H1 (cell line): ENCODE measurements around the gene CBLN1. TPM values are rescaled to one million over a fixed set of nuclear protein-coding genes. Genes with fewer than 3 reads are reported as not detected.

Source experiments
- BCL11A ChIP-seq, 2 experiments: IDR thresholded peaks; one replicate each; pipeline ENCODE4 v1.6.1; 2011; ENCODE audit warnings: low read depth in 2 of 2, low read length in 2 of 2, mild to moderate bottlenecking in 2 of 2
- CREB1 ChIP-seq: IDR thresholded peaks from 2 replicates; pipeline ENCODE4 v1.6.1; 2012; ENCODE audit warnings: inconsistent platforms
- HDAC2 ChIP-seq, 2 experiments: fragments of 300-600 bp in 1 of 2; sonication (generic) in 1 of 2; IDR thresholded peaks; 2 replicates each; pipeline ENCODE4 v1.6.1; 2011 to 2012; ENCODE audit warnings: low read depth in 2 of 2, low read length in 2 of 2, mild to moderate bottlenecking in 2 of 2, moderate library complexity in 2 of 2, borderline replicate concordance in 1 of 2, inconsistent platforms in 1 of 2
- MAFK ChIP-seq: IDR thresholded peaks from 2 replicates; pipeline ENCODE4 v1.6.1; 2012; ENCODE audit warnings: low read depth, mild to moderate bottlenecking, improper control_type of control experiment, low read length
- SP2 ChIP-seq: IDR thresholded peaks from 2 replicates; pipeline ENCODE4 v1.6.1; 2012; ENCODE audit warnings: mild to moderate bottlenecking, low read length, inconsistent platforms
- SP4 ChIP-seq: IDR thresholded peaks from 2 replicates; pipeline ENCODE4 v1.6.1; 2012; ENCODE audit warnings: low read length, inconsistent platforms
- SRF ChIP-seq: IDR thresholded peaks from 2 replicates; pipeline ENCODE4 v1.6.1; 2011; ENCODE audit warnings: mild to moderate bottlenecking, low read depth, low read length, moderate library complexity
- polyA plus RNA-seq, 7 experiments: library from polyadenylated mRNA; depleted of rRNA in 3 of 7; stranded (reverse) in 5 of 7; unstranded in 2 of 7; fragments of >200 nt in 5 of 7; fragments of 200-250 nt in 2 of 7; gene quantifications; 1 replicate in 5 of 7; 2 replicates in 1 of 7; 4 replicates in 1 of 7; pipeline versions ENCODE4 v1.2.1 to v1.2.3, GENCODE V29; 2011 to 2013; ENCODE audit warnings: missing spikeins in 2 of 7, mixed read lengths in 2 of 7
- total RNA-seq: library from RNA; stranded (reverse); fragmentation: NEBNext Ultra II Directional; extraction: Animal tissue kit (Norgen Biotek cat#: 25700); gene quantifications from 2 replicates; pipeline ENCODE4 v1.2.1, GENCODE V29; 2021
- TF ChIP-seq, protein P1 (sequence below): fragments of 300-600 bp; sonication (generic); IDR thresholded peaks from 2 replicates; pipeline ENCODE4 v1.7.1; 2012; ENCODE audit warnings: low read length, moderate library complexity, mild to moderate bottlenecking, inconsistent platforms; ENCODE audit not compliant: insufficient replicate concordance

Gene CBLN1
- total and polyA plus RNA-seq, 2 of the 8 experiments (the other 6 are each of a cell fraction or from before 2014, with no cell fraction given): 0.97 to 7.1 TPM

DNA sequence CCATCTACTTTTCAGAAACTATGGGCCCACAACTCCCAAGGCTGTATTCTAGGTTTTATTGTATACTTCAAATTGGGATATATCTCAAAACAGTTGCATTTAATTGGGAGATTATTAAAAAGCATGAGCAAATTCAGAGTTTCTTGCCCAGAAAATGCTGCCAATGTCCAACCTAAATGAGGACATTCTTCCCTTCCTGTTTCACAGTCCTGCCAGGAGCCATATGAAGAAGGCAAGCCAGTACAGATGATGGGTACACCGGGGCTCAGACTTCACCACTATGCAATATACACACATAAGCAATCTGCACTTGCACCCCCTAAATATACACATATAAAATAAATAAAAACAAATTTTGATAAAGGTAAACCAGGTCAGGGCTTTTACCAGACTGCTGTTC lies 34.0 kb upstream of the CBLN1 start (continued):
- TF ChIP-seq, protein P1, sequence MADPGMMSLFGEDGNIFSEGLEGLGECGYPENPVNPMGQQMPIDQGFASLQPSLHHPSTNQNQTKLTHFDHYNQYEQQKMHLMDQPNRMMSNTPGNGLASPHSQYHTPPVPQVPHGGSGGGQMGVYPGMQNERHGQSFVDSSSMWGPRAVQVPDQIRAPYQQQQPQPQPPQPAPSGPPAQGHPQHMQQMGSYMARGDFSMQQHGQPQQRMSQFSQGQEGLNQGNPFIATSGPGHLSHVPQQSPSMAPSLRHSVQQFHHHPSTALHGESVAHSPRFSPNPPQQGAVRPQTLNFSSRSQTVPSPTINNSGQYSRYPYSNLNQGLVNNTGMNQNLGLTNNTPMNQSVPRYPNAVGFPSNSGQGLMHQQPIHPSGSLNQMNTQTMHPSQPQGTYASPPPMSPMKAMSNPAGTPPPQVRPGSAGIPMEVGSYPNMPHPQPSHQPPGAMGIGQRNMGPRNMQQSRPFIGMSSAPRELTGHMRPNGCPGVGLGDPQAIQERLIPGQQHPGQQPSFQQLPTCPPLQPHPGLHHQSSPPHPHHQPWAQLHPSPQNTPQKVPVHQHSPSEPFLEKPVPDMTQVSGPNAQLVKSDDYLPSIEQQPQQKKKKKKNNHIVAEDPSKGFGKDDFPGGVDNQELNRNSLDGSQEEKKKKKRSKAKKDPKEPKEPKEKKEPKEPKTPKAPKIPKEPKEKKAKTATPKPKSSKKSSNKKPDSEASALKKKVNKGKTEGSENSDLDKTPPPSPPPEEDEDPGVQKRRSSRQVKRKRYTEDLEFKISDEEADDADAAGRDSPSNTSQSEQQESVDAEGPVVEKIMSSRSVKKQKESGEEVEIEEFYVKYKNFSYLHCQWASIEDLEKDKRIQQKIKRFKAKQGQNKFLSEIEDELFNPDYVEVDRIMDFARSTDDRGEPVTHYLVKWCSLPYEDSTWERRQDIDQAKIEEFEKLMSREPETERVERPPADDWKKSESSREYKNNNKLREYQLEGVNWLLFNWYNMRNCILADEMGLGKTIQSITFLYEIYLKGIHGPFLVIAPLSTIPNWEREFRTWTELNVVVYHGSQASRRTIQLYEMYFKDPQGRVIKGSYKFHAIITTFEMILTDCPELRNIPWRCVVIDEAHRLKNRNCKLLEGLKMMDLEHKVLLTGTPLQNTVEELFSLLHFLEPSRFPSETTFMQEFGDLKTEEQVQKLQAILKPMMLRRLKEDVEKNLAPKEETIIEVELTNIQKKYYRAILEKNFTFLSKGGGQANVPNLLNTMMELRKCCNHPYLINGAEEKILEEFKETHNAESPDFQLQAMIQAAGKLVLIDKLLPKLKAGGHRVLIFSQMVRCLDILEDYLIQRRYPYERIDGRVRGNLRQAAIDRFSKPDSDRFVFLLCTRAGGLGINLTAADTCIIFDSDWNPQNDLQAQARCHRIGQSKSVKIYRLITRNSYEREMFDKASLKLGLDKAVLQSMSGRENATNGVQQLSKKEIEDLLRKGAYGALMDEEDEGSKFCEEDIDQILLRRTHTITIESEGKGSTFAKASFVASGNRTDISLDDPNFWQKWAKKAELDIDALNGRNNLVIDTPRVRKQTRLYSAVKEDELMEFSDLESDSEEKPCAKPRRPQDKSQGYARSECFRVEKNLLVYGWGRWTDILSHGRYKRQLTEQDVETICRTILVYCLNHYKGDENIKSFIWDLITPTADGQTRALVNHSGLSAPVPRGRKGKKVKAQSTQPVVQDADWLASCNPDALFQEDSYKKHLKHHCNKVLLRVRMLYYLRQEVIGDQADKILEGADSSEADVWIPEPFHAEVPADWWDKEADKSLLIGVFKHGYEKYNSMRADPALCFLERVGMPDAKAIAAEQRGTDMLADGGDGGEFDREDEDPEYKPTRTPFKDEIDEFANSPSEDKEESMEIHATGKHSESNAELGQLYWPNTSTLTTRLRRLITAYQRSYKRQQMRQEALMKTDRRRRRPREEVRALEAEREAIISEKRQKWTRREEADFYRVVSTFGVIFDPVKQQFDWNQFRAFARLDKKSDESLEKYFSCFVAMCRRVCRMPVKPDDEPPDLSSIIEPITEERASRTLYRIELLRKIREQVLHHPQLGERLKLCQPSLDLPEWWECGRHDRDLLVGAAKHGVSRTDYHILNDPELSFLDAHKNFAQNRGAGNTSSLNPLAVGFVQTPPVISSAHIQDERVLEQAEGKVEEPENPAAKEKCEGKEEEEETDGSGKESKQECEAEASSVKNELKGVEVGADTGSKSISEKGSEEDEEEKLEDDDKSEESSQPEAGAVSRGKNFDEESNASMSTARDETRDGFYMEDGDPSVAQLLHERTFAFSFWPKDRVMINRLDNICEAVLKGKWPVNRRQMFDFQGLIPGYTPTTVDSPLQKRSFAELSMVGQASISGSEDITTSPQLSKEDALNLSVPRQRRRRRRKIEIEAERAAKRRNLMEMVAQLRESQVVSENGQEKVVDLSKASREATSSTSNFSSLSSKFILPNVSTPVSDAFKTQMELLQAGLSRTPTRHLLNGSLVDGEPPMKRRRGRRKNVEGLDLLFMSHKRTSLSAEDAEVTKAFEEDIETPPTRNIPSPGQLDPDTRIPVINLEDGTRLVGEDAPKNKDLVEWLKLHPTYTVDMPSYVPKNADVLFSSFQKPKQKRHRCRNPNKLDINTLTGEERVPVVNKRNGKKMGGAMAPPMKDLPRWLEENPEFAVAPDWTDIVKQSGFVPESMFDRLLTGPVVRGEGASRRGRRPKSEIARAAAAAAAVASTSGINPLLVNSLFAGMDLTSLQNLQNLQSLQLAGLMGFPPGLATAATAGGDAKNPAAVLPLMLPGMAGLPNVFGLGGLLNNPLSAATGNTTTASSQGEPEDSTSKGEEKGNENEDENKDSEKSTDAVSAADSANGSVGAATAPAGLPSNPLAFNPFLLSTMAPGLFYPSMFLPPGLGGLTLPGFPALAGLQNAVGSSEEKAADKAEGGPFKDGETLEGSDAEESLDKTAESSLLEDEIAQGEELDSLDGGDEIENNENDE: no peak
- no peak for TF ChIP-seq SP4
- TF ChIP-seq MAFK: no peak
- no peak for TF ChIP-seq SP2
- TF ChIP-seq HDAC2 (IDR thresholded peaks at IDR 0.05; ENCODE audit: borderline replicate concordance in 1 of 2, low read depth in 2 of 2, low read length in 2 of 2): no peak
- TF ChIP-seq BCL11A (IDR thresholded peaks at IDR 0.05; ENCODE audit: low read depth in 2 of 2, low read length in 2 of 2): no peak
- no peak for TF ChIP-seq CREB1
- TF ChIP-seq SRF: no peak
